ENCODE measurements around the gene ZNF559.
A peak's percentile ranks its signal among the peaks of the same experiment; 100 is the strongest.
"Not testable (repeated sequence)": the region's sequence is repeated elsewhere in the genome, so short reads cannot be mapped to it uniquely, and the experiment has no call there.

Gene ZNF559

GRCh38 chr19:9323919-9324583 lies at the start of gene ZNF559:
ZNF559 (plus strand) TSS chr19:9324179; CDS start chr19:9338550, 14,371 bp downstream.
- DNase-seq (ENCODE audit: low read depth in 2 of 3, low spot score in 2 of 3), result peak; percentile 90 to 97 (median 93)

DNA sequence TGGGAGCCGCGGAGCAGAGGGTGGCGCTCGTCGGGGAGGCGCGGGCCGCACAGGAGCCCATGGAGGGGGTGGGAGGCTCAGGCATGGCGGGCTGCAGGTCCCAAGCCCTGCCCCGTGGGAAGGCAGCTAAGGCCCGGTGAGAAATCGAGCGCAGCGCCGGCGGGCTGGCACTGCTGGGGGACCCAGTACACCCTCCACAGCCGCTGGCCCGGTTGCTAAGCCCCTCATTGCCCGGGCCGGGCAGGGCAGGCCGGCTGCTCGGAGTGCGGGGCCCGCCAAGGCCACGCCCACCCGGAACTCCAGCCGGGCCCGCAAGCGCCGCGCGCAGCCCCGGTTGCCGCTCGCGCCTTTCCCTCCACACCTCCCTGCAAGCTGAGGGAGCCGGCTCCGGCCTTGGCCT lies 40.5 kb upstream of the ZNF559 start:
- DNase-seq (ENCODE audit: low read depth in 2 of 3, low spot score in 2 of 3), result peak in 2 of 3 experiments; percentile 9 to 16

DNA sequence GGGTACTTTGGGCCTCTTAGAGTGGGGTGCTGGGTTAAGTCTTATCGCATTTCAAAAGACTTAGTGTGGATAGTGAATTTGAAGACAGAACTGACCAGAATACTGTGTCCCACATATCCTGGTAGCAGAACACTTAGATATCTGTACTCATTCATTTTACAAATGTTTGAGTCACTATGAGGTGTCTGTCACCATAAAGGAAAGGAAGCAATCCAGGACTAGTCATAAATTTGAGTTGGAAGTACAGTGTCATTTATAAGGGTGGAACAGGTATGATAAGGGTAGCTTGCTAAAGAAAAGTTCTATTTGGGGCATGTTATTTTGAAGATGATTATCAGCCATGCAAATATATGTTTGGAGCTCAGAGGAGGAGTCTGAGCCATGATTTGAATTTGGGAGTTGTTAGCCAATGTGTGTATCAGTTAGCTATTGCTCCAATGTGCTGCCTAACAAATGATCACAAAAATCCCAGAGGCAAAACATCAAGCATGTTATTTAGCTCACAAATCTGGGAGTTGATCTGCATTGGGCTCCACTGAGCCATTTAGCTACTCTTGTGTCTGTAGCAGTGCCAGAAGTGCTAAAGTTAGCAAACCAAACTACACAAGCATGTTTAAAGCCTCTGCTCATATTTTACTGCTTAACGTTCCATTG lies 34.6 kb upstream of the ZNF559 start:
- no peak for DNase-seq (ENCODE audit: low read depth in 2 of 3, low spot score in 2 of 3)

DNA sequence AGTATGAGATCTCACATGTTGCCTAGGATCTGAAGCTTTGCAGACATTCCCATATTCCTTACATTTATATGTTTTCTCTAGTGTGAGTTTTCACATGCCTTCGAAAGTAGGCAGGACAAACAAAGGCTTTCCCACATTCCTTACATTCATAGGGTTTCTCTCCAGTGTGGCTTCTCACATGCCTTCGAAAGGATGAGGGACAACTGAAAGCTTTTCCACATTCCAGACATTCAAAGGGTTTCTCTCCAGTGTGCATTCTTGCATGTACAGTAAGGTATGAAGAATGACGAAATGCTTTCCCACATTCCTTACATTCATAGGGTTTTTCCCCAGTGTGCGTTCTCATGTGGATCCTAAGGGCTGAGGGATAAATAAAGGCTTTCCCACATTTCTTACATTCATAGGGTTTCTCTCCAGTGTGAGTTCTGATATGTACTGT lies 28.5 kb upstream of the ZNF559 start:
- DNase-seq (ENCODE audit: low read depth in 2 of 3, low spot score in 2 of 3), result no peak

DNA sequence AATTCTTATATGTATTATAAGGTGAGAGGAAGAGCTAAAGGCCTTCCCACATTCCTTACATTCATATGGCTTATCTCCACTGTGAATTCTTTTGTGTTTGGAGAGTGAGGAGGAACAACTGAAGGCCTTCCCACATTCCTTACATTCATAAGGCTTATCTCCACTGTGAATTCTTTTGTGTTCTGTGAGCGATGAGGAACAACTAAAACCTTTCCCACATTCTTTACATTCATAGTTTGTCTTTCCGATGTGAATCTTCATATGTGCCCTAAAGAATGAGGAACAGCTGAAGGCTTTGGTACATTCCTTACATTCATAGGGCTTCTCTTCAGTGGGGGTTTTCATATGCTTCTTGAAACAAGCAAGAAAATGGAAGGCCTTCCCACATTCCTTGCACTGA lies 27.6 kb upstream of the ZNF559 start:
- DNase-seq (ENCODE audit: low read depth in 2 of 3, low spot score in 2 of 3), result no peak

- no peak for DNase-seq (ENCODE audit: low read depth in 2 of 3, low spot score in 2 of 3)
Observed at GRCh38 chr19:9306443-9306842, 17.5 kb upstream of the ZNF559 start.

DNA sequence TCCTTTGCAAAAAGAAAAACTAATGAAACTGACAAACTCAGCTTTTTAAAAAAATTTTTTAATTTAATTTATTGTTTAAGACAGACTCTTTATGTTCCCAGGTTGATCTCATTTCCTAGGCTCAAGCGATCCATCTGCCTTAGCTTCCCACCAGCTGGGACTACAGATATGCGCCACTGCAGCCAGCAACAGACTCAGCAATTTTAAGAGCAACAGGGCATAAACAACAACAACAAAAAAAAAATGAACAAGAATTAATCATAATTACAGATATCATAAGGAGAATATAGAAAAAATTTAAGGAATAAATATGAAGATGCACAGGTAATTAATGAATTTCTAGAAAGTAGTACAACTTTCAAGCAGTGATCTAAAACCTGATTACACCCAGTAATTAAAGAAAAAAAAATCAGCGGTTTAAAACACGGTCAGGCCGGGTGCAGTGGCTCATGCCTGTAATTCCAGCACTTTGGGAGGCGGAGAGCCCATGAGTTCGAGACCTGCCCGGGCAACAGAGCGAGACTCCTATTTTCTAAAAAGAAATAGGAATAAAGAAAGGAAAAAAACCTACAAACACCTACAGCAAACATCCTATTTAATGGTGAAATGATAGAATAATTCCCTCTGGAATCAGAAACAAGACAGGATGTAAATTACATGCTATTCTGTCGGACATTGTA lies 15.7 kb upstream of the ZNF559 start:
- no peak for DNase-seq (ENCODE audit: low read depth in 2 of 3, low spot score in 2 of 3)

GRCh38 chr19:9309139-9309973 lies 14.6 kb upstream of the ZNF559 start, which contains the start of gene ZNF699:
ZNF699 (minus strand) TSS chr19:9309838; CDS start chr19:9305119, 4,719 bp downstream.
- DNase-seq (ENCODE audit: low read depth in 2 of 3, low spot score in 2 of 3), result peak; percentile 92 to 95 (median 93)

- no peak for DNase-seq (ENCODE audit: low read depth in 2 of 3, low spot score in 2 of 3)
Observed at GRCh38 chr19:9309974-9310446, 14.0 kb upstream of the ZNF559 start.

GRCh38 chr19:9313756-9314155 lies 10.2 kb upstream of the ZNF559 start:
- DNase-seq (ENCODE audit: low read depth in 2 of 3, low spot score in 2 of 3), result no peak

- no peak for DNase-seq (ENCODE audit: low read depth in 2 of 3, low spot score in 2 of 3)
Observed at GRCh38 chr19:9321338-9321737, 2.6 kb upstream of the ZNF559 start.

DNA sequence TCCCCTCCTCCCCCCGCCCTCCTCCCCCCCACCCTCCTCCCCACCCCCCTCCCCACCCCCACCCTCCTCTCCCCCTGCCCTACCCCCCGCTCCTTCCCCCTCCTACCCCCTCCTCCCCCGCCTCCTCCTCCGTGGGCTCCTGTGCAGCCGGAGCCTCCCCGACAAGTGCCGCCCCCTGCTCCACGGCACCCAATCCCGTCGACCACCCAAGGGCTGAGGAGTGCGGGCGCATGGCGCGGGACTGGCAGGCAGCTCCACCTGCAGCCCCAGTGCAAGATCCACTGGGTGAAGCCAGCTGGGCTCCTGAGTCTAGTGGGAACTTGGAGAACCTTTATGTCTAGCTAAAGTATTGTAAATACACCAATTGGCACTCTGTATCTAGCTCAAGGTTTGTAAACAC lies 2.2 kb upstream of the ZNF559 start:
- DNase-seq (ENCODE audit: low read depth in 2 of 3, low spot score in 2 of 3), result not testable (repeated sequence)

DNA sequence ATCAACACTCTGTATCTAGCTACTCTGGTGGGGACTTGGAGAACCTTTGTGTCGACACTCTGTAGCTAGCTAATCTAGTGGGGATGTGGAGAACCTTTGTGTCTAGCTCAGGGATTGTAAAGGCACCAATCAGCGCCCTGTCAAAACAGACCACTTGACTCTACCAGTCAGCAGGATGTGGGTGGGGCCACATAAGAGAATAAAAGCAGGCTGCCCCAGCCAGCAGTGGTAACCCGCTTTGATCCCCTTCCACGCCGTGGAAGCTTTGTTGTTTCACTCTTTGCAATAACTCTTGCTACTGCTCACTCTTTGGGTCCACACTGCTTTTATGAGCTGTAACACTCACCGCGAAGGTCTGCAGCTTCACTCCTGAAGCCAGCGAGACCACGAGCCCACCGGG lies 1.8 kb upstream of the ZNF559 start:
- DNase-seq (ENCODE audit: low read depth in 2 of 3, low spot score in 2 of 3), result not testable (repeated sequence)

DNA sequence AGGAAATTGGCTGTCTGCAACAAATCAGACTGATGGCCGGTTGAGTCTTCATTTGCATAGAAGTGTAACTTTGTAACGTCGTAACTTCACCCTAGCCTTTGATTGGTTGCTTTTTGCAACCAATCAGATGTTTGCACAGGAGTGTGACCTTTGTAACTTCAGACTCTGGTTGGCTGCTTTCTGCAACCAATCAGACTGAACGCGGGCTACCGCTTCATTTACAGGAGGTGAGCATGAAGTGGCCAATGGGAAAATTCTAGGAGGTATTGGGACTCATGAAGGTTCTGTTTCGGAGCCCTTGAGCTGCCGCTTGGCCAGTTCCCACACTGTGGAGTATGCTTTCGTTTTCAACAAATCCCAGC lies 441 bp upstream of the ZNF559 start:
- DNase-seq (ENCODE audit: low read depth in 2 of 3, low spot score in 2 of 3), result peak in 2 of 3 experiments; percentile 9 to 13

DNA sequence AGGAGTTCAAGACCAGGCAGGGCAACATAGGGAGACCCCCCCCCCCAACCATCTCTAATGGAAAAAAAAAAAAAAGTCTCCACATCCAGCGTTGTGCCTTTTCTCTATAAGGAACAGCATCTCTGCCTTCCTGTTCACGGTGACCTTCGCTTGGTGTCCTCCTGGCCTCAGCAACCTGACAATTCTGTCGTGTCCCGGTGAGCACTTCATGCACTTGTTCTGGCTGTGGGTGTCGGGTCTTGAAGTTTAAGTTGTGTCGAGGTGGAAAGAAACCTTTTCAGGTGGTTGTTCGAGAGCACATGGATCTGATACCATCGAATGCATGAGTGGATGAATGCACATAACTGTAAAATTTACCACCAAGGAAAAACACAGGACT lies 594 bp downstream of the ZNF559 start:
- DNase-seq (ENCODE audit: low read depth in 2 of 3, low spot score in 2 of 3), result no peak

- DNase-seq (ENCODE audit: low read depth in 2 of 3, low spot score in 2 of 3), result no peak
Observed at GRCh38 chr19:9329999-9330398, 6.0 kb downstream of the ZNF559 start.

DNA sequence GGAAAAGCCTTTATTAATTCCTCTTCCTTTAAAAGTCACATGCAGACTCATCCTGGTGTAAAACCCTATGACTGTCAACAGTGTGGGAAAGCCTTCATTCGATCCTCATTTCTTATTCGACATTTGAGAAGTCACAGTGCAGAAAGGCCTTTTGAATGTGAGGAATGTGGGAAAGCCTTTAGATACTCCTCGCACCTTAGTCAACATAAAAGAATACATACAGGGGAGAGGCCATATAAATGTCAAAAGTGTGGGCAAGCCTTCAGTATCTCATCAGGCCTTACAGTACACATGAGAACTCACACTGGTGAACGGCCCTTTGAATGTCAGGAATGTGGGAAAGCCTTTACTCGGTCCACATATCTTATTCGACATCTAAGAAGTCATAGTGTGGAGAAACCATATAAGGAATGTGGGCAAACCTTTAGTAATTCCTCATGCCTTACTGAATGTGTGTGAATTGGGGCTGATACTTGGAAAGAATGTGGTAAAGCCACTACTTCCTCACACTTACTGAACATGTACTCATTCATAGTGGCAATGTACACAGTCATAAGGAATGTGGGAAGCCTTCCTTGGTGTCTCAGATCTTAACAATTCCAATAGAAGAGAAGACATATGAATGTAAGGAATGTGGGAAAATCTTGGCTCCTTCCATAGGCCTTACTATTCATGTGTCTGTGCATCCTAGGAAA lies 18.8 kb downstream of the ZNF559 start:
- no peak for DNase-seq (ENCODE audit: low read depth in 2 of 3, low spot score in 2 of 3)

DNA sequence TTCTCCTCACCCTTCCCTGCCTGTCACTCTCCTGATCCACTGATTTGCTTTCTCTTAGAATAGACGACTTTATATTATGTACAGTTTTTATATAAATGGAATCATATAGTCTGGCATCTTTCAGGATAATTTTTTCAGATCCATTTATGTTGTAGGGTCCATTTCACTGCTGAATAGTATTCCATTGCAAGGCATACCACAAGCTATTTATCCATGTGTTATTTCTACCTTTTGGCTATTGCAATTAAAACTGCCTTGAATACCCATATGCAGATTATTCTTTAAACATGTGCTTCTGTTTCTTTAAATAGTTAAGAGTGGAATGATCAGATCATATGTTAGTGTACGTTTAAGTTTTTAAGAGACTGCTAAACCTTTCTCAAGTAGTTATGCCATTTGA lies 21.0 kb downstream of the ZNF559 start:
- no peak for DNase-seq (ENCODE audit: low read depth in 2 of 3, low spot score in 2 of 3)

DNA sequence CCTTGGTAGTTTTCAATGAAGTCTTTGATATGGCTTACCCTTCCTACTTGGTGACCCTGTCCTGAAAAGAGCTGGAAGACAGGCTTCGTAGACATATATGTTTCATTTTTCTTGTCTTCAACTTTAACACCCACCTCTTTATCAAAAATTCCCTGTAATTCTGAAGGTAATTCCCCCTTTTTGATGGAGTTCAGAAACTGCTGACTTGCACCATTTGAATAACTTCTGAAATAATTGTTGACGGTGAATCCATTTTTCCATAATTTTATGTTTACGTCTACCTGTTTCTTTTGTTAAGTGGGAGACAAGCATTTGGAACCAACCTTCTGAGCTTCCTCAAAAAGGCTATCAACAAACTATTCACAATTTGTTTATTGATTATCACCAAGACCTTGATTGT lies 24.3 kb downstream of the ZNF559 start:
- DNase-seq (ENCODE audit: low read depth in 2 of 3, low spot score in 2 of 3), result no peak

- no peak for DNase-seq (ENCODE audit: low read depth in 2 of 3, low spot score in 2 of 3)
Observed at GRCh38 chr19:9348671-9349070, 24.7 kb downstream of the ZNF559 start.

DNA sequence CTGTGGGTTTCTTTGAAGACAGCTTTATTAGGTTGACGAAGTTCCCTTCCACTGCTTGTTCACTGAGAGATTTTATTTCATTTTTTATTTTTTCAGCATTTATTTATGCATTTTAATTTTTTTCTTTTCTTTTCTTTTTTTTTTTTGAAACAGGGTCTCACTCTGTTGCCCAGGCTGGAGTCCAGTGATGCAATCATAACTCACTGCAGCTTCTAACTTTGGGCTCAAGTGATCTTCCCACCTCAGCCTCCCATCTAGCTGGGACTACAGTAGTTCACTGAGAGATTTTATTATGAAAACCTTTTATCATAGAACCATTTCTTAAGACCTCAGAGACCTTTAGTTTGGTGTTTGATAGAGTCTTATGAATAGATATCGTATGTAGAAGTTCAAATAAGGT lies 28.5 kb downstream of the ZNF559 start:
- DNase-seq (ENCODE audit: low read depth in 2 of 3, low spot score in 2 of 3), result no peak

Measured in activated CD8-positive, alpha-beta memory T cell treated with anti-CD3 and anti-CD28 coated beads for 48 hours (primary cell).